Breast epithelium (tissue), 4 donors: ENCODE results near the gene IL11RA. TPM values are rescaled to one million over a fixed set of nuclear protein-coding genes. Genes with fewer than 3 reads are reported as not detected.

Experiments
- DNase-seq, 2 donors: peaks; one replicate each; pipeline ENCODE4 v3.0.0-alpha.2; 2019; ENCODE audit warnings: low spot score in 2 of 2
- H3K27ac ChIP-seq, 2 donors: fragments of 200-600 bp; sonication (generic) in 1 of 2; one replicate each; pipeline ENCODE4 v1.5.1; 2016 to 2019; ENCODE audit warnings: mild to moderate bottlenecking in 1 of 2
- H3K27me3 ChIP-seq, 2 donors: fragments of 200-600 bp; sonication (generic) in 1 of 2; one replicate each; pipeline versions ENCODE4 v1.5.1 to v1.6.0; 2017 to 2019; ENCODE audit warnings: control low read depth in 1 of 2, mild to moderate bottlenecking in 1 of 2
- H3K36me3 ChIP-seq: fragments of 200-600 bp; one replicate; pipeline ENCODE4 v1.5.1; 2019
- H3K4me1 ChIP-seq, 2 donors: fragments of 200-600 bp; sonication (generic); one replicate each; pipeline ENCODE4 v1.5.1; 2016 to 2019; ENCODE audit warnings: control low read depth in 1 of 2
- H3K4me3 ChIP-seq, 3 donors: fragments of 200-600 bp; sonication (generic); 1 replicate in 2 of 3; 2 replicates in 1 of 3; pipeline ENCODE4 v1.5.1; 2016 to 2019; ENCODE audit warnings: mild to moderate bottlenecking in 3 of 3, moderate library complexity in 2 of 3
- H3K9me3 ChIP-seq, 2 donors: fragments of 200-600 bp; sonication (generic) in 1 of 2; one replicate each; pipeline ENCODE4 v1.5.1; 2016 to 2019; ENCODE audit warnings: control low read depth in 1 of 2
- CTCF ChIP-seq, 3 donors: fragments of 450-650 bp; IDR thresholded peaks; one replicate each; pipeline ENCODE4 v1.5.1; 2016 to 2017; ENCODE audit warnings: antibody characterized with exemption in 3 of 3, mild to moderate bottlenecking in 3 of 3, moderate library complexity in 3 of 3
- POLR2A ChIP-seq: fragments of 450-650 bp; IDR thresholded peaks from one replicate; pipeline ENCODE4 v1.6.1; 2016; ENCODE audit warnings: antibody characterized with exemption, mild to moderate bottlenecking, moderate library complexity
- POLR2AphosphoS5 ChIP-seq, 3 donors: sonication (generic); formaldehyde crosslinking; IDR thresholded peaks; one replicate each; pipeline ENCODE4 v1.6.1; 2017; ENCODE audit warnings: antibody characterized with exemption in 3 of 3
- intact Hi-C: fragments of 100-400 bp; cut with DNase I; formaldehyde crosslinking; loops from one replicate; pipeline ENCODE4 v1.15.1; 2023; ENCODE audit warnings: low total_unique reads
- total RNA-seq, 3 donors: library from RNA; depleted of rRNA; stranded (reverse); fragments of >200 nt; gene quantifications; one replicate each; pipeline ENCODE4 v1.1.0, GENCODE V29; 2016

Gene IL11RA
- total RNA-seq, 3 donors from 2014 or later: 20.3 to 45.5 (median 42.1) TPM

GRCh38 chr9:34662526-34663302 is 10.7 kb downstream of the IL11RA start, which contains the start of gene CCL27:
Gene CCL27, minus strand, starts transcription at chr9:34662657. Its CDS starts 24 bp downstream, at chr9:34662633.
- TF ChIP-seq POLR2AphosphoS5 (IDR thresholded peaks at IDR 0.05) (no peak), POLR2A (no peak)
- H3K4me1 ChIP-seq: no peaks in the 10 kb centered on the region
- H3K27ac ChIP-seq: peak within 1 kb of the TSS; percentile 36 to 97
- no peak within 1 kb of the TSS for H3K4me3 ChIP-seq
- H3K9me3 ChIP-seq: no peaks in the 10 kb centered on the region
- no peak for DNase-seq
- no peaks in the 10 kb centered on the region for H3K36me3 ChIP-seq
- intact Hi-C loops: no loop called here
- no peaks in the 10 kb centered on the region for H3K27me3 ChIP-seq

GRCh38 chr9:34663303-34663605 is 11.3 kb downstream of the IL11RA start:
- Histone ChIP-seq H3K4me3 (no peak overlapping the region), H3K27me3 (no peaks in the 10 kb centered on the region), H3K9me3 (no peaks in the 10 kb centered on the region), H3K4me1 (no peaks in the 10 kb centered on the region), H3K36me3 (no peaks in the 10 kb centered on the region), H3K27ac (peak overlapping the region; percentile 36 to 97)
- no peak for DNase-seq
- intact Hi-C loops: no loop called here
- TF ChIP-seq CTCF (IDR thresholded peaks at IDR 0.05): no peak
- no peak for TF ChIP-seq POLR2A
- no peak for TF ChIP-seq POLR2AphosphoS5 (IDR thresholded peaks at IDR 0.05)

GRCh38 chr9:34664281-34665066 is 12.5 kb downstream of the IL11RA start:
- intact Hi-C loops: no loop called here
- no peaks in the 10 kb centered on the region for H3K36me3 ChIP-seq
- no peaks in the 10 kb centered on the region for H3K9me3 ChIP-seq
- H3K27ac ChIP-seq: peak overlapping the region; percentile 97 to 98
- DNase-seq: peak; percentile 71 to 75
- peak; percentile 50 to 72 (median 60) for TF ChIP-seq CTCF (IDR thresholded peaks at IDR 0.05)
- no peak for TF ChIP-seq POLR2A
- TF ChIP-seq POLR2AphosphoS5 (IDR thresholded peaks at IDR 0.05): no peak
- H3K27me3 ChIP-seq: no peaks in the 10 kb centered on the region
- H3K4me1 ChIP-seq: no peaks in the 10 kb centered on the region
- H3K4me3 ChIP-seq: peak overlapping the region; percentile 67 to 84 (median 74)

GRCh38 chr9:34665067-34665380 is 13.0 kb downstream of the IL11RA start:
- no peaks in the 10 kb centered on the region for H3K36me3 ChIP-seq
- peak overlapping the region; percentile 67 to 84 (median 74) for H3K4me3 ChIP-seq
- intact Hi-C loops: no loop called here

More at GRCh38 chr9:34665067-34665380, 13.0 kb downstream of the IL11RA start:
- peak in 1 of 2 donors; percentile 58 for DNase-seq
- peak overlapping the region; percentile 97 to 98 for H3K27ac ChIP-seq
- no peak for TF ChIP-seq POLR2AphosphoS5 (IDR thresholded peaks at IDR 0.05)
- TF ChIP-seq CTCF (IDR thresholded peaks at IDR 0.05): no peak
- no peak for TF ChIP-seq POLR2A
- peaks cover 0 to 2% of the 10 kb centered on the region in 2 donors for H3K9me3 ChIP-seq
- no peaks in the 10 kb centered on the region for H3K27me3 ChIP-seq
- no peaks in the 10 kb centered on the region for H3K4me1 ChIP-seq
